HG03469 (cell line): ENCODE results near the gene SPIN1.

Experiments
- ATAC-seq: cut with Tn5 transposase; IDR thresholded peaks from one replicate; pipeline ENCODE4 v1.9.1; 2021; ENCODE audit warnings: mild to moderate bottlenecking, moderate library complexity, moderate number of reproducible peaks; ENCODE audit not compliant: unreplicated experiment

Gene SPIN1

DNA sequence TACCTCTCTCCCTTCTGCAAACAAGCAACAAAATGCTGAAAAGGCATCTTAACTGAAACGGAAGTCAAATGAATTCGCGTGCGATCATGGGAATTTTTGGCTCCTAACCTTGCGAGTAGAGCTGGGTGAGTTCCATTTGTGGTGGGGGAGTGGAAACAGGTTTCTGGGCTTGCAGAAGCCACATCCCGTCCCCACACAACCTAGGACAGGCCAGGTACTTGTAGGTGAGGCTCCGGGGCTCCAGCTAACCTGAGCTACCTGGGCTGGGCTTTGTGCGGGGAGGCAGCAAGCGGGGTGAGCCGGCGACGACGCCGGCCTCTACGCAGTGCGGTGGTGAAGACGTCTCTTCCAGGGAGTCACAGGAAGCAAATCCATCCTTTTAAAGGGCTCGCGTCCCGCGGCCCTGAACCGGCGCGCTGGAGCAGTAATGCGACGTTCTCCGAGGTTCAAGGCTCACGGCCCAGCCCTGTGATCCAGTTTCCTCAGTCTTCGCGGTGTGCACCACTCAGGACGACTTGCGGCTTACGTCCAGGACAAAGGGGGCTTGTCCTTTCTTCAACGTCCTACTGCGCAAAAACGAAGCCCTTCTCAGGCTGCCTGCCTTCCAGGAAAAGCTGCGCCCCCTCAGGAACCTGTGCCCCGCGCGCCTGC is 567 bp upstream of the SPIN1 start:
- ATAC-seq: no peak

DNA sequence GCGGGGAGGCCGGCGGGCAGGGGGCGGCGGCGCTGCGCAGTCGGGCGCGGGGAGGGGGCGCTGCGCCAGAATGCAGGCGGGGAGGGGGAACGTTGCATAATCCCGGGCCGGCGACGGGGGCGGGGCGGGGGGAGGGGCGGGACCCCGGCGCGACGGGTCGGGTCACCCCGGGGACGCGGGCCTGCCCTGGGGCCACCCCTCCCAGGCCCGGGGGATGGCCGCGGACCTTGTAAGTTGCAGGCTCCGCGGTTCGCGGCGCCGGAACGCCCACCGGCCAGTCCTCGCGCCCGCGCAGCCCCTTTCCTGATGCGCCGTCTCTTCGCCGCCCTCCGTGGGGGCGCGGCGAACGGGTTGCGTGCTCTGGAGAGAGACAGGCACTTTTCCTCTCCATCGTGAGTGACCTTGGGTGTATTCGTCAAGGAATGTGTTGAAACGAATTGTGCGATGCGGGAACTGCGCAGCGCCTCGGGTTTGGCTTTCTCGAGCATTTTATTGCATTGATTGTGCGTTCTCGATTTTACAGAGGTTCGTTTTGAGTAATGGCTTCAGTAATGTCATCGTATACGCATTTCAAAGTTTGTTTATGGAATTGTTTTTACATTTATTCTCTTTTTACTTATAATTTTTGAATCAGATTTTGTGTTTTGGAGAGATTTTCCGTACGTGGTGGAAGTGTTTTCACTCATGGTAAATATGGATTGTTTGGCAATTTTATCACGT is 802 bp downstream of the SPIN1 start:
- ATAC-seq: peak; percentile 19

DNA sequence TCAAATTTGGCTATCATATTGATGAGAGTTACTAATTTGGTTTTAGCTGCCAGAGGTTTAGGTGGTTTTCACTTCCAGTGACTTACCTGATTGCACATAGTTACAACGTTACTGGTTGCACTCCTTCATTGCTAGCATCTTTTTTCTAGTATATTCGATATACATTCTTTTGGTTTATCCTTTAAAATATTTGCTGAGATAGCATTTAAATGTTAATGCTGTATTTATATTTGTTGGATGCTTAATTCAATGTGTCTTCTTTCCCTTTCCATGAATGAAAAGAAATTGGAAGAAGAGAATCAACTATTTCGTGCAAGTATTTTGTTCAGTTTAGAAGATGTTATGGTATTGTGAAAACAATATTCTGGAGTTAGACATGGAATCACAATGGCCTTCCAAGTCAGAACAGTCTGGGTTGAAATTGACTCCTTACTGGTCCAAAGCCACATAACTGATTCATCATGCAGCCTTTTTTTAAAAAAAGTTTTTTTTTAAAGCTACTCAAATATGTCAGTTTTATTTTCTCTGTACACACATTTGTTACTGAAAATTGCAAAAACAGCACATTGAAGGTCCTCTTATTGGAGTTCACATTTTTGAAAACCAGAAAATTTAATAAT is 2.2 kb downstream of the SPIN1 start:
- no peak for ATAC-seq

DNA sequence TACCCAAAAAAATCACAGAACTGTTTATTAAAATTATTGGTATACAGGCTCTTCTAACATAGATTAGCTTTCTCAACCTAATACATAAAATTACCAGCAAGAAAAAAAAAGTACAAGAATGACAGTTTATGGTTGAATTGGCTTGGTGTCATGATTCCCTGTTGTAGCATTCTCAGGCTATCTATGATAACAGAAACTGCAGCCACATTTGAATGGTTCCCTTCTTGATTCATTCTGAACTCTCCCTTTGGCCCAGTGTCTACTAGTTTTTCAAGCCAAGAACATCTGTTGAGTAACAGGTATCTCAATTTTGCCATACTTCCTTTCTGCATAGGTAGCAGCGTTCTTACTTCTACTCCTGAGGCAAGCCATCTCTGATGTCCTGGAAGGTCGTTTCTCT is 3.0 kb downstream of the SPIN1 start:
- no peak for ATAC-seq

DNA sequence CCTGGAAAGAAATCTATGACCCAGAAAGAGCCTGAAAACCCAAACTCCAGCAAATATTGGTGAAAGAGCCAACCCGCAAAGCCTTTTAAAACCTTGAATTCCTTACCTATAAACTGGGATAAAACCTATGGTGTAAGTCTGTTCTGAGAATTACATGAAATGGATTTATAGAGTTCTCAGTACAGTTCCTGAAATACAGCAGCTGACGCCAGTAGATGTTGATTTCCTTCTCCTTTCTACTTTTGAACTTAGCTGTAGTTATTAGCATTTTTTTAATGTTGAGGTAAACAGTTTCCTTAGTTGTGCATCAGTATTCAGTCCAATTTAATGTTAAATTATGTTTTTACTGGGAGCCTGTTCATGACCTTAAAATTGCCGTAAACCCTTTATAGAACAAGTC is 3.7 kb downstream of the SPIN1 start:
- ATAC-seq: no peak

DNA sequence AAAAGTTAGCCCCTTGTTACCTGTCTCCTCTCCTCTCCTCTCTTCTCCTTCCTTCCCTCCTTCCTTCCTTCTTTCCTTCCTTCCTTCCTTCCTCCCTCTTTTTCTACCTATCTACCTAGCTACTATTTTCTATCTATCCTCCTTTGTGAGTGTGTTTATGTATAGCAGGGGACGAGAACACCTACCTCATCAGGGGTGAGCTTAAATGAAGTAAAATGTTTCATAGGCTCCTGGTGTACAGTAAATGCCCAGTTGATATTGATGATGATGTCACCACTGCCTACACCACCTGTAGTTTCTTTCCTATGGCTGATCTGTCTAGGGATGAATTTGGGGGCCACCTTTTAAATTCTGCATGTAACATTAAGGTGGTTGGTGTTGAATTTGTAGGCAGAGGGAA is 4.3 kb downstream of the SPIN1 start:
- ATAC-seq: no peak

DNA sequence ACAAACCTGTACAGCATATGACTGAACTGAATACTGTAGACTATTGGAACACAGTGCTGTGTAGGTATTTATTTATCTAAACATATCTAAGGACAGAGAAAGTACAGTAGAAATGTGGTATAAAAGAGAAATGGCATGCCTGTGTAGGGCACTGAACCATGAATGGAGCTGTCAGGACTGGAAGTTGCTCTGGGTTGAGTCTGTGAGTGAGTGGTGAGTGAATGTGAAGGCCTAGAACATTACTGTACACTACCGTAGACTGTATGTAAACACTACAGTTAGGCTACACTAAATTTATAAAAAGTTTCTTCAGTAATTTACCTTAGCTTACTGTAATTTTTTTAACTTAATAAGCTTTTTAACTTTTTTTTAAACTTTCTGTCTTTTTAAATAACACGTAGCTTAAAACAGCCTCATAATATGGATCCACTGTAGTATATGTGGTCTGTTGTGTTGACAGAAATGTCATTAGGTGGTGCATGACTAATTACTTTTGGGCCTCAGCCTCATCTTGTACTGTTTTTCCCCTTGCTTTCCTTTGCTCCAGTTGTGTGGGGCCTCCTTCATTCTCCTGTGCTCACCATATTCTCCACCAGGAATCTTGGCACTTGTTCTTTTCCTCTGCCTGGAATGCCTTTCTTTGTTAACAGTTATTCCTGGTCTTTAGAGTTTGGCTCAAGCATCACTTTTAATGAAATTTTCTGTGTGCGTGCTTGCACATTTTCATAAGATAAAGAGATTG is 8.8 kb downstream of the SPIN1 start:
- ATAC-seq: no peak

DNA sequence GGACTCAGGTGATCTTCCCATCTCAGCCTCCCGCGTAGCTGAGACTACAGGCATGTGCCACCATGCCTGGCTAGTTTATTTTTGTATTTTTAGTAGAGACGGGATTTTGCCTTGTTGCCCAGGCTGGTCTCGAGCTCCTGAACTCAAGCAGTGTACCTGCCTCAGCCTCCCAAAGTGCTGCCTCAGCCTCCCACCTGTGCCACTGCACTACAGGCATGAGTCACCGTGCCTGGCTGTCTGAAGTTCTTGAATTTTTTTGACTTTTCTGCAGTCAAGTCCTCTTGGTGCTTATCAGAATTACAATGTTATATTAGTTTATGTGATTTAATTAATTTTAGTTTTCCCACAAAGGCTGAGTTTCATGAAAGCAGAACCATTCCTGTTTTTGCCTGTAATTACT is 9.8 kb downstream of the SPIN1 start:
- no peak for ATAC-seq

DNA sequence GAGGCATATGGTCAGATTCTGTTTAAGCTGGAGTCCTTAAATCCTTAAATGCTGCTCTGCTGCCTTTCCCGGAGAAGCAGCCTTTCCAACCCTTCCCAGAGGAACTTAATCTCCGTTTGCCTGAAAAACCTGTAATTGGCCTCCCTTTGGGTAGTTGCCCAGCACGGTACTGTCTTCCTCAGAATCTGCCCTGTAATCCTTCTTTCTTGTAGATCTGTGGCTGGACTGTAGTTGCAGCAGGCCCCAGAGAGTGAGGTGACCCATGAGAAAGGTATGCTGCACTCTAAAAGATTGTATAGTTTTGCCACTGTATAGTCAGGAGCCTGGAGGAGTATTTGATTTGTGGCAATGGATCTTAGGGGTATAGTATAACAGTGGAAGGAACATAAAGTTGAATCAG is 11.7 kb downstream of the SPIN1 start:
- no peak for ATAC-seq

DNA sequence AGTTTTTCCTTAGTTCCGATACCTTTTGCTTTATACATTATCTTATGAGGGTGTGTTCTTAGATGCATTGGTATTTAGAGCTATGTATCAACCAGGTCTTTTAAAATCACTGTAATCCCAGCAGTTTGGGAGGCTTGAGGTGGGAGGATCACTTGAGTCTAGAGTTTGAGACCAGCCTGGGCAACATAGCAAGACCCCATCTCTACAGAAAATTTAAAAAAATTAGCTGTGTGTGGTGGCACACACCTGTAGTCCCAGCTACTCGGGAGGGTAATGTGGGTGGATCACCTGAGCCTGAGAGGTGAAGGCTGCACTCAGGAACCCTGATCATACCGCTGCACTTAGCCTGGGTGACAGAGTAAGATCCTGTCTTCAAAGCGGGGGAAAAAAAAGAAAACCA is 15.1 kb downstream of the SPIN1 start:
- ATAC-seq: no peak

DNA sequence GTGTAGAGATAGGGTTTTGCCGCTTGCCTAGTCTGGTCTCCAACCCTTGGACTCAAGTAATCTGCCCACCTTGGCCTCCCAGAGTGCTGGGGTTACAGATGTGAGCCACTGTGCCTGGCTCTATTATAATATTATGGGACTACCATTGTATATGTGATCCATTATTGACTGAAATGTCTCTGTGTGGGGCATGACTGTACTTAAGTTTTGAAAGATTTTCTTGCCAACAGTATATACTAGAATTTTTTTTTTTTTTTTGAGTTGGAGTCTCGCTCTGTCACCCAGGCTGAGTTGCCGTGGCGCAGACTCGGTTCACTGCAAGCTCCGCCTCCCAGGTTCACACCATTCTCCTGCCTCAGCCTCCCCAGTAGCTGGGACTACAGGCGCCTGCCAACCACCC is 17.8 kb downstream of the SPIN1 start:
- no peak for ATAC-seq

DNA sequence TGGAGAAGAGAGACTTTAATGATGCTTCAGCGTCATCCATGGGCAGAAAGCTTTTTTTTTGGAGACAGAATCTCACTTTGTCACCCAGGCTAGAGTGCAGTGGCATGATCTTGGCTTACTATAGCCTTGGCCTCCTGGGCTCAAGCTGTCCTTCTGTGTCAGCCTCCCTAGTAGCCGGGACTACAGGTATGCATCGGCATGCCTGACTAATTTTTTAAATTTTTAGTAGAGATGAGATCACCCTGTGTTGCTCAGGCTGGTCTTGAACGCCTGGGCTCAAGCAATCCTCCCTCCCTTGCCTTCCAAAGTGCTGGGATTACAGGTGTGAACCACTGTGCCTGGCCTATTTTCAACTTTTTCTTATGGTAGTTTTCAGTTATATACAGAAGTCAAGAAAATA is 23.2 kb downstream of the SPIN1 start:
- no peak for ATAC-seq

DNA sequence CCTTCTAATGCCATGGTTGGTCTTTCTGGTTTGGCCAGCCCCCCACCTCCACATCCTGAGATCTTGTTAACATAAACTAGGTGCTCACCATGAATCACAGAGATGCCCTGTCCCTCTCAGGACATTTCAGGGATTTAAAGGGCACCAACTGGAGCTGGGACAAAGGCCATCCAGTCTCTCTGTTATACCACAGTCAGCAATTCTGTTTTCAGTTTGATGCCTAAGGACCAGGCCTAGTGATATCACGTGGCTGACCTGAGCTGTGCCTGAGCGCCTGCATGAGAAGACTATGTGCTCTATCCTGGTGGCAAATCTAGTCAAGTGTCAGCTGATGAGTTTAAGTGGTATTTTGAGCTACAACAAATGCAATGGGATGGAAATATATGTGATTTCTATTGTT is 26.1 kb downstream of the SPIN1 start:
- ATAC-seq: no peak

DNA sequence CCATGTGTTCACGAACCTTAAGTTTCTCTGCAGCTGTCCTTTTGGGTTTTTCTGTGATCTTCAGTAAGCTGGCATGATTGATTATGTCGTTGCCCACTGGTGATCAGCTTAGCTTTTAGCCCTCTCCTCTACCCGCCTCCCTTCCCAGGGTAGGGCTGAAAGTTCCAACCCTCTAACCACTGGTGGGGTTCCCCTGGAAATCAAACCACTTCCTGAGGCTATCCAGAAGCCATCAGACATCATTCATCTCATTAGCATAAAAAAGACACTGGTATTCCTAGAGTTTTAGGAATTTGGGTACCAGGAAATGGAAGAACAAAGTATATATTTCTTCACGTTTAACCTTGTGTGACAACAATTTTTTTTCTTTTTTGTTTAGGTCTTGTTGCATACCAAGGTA is 29.8 kb downstream of the SPIN1 start:
- ATAC-seq: no peak

DNA sequence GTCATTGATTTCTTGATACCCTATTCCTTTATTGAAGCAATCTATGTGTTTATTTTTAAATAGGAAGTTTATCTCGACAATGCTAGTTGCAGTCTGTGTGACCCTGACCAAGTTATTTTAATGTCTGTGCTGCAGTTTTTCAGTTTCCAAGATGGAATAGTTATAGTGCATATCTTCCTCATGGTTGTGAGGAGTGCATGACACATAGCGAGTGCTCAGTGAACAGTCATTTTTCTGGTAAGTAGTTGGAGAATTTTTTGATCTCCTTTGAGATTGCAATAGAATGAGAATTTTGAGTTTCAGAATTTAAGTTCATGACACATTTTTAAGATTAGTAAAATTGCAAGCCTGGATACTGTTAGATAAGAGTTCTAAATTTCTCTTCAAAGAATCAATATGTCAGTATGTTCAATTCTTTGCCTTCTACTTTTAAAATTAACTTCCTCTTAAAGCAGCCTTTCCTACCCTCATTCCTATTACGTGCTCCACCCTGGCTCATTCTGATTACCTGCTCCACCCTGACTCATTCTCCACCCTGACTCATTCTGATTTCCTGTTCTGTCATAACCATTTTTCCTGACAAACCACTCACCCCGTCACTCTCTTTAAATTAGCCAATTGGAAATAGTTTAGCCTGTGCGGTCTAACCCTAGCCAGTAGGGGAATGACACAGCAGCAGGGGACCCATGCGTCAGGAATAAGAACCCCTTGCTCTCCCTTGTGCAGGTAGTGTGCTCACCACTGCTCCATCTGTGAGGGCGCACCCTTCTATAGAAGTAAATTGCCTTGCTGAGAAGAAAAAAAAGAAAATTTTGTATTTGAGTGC is 30.7 kb downstream of the SPIN1 start:
- no peak for ATAC-seq

DNA sequence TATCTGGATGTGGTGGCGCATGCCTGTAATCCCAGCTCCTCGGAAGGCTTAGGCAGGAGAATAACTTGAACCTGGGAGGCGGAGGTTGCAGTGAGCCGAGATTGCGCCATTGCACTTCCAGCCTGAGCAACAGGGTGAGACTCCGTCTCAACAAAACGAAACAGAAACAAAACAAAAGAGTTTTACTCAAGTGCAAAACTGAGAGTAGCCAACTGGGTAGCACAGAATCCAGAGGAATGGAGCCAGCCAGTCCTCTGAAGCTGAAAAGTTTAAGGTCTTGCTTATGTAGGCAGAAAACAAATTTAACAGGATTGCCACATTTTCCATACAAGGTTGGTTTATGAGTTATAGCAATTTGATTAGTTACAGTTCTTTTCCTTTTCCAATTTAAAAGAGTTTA is 32.0 kb downstream of the SPIN1 start:
- ATAC-seq: no peak

DNA sequence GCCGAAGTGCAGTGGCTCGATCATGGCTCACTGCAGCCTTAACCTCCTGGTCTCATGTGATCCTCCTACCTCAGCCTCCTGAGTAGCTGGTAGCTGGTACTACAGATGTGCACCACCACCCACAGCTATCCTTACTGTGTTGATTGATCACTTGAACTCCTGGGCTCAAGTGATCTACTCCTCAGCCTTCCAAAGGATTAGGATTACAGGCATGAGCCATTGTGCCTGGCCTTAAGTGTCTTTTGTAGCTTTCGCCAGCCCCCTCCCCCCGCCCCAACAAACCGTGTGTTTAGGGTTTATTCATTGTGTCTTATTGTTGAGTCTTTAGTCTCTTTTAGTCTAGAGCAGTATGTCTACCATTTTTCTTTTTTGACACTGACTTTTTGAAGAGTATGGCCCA is 33.1 kb downstream of the SPIN1 start:
- no peak for ATAC-seq

DNA sequence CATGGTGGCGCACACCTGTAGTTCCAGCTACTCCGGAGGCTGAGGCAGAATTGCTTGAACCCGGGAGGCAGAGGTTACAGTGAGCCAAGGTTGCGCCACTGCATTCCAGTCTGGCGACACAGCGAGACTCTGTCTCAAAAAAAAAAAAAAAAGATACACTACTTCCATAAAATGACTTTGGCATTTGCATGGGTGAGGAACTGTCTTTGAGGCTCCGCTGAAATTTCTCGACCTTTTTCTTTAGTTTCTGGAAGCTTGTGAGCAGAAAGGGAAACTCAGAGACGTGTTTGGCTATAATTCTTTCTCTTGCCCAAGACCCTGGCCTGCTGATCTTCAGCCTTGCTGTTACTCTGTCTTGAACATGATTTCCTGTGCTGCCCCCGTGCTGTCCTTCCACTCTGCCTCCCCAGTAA is 37.3 kb downstream of the SPIN1 start:
- no peak for ATAC-seq

DNA sequence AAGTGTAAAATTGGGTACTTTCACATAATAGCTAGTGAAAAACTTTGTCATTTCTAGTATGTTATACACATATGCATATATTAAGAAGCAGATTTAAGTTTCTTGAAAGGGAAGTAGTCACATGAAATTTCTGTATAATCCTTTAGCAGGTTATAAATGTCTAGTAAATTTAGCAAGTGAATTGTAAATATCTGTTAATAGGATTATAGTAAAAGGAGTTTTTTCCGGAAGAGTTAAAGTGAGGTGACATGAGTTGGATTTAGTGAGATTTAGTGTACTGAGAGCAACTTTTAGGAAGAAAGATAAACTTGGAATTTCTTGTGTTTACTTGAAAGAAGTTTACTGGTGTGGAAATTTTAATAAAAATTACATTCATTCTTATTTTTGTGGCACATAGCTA is 38.4 kb downstream of the SPIN1 start:
- ATAC-seq: no peak

DNA sequence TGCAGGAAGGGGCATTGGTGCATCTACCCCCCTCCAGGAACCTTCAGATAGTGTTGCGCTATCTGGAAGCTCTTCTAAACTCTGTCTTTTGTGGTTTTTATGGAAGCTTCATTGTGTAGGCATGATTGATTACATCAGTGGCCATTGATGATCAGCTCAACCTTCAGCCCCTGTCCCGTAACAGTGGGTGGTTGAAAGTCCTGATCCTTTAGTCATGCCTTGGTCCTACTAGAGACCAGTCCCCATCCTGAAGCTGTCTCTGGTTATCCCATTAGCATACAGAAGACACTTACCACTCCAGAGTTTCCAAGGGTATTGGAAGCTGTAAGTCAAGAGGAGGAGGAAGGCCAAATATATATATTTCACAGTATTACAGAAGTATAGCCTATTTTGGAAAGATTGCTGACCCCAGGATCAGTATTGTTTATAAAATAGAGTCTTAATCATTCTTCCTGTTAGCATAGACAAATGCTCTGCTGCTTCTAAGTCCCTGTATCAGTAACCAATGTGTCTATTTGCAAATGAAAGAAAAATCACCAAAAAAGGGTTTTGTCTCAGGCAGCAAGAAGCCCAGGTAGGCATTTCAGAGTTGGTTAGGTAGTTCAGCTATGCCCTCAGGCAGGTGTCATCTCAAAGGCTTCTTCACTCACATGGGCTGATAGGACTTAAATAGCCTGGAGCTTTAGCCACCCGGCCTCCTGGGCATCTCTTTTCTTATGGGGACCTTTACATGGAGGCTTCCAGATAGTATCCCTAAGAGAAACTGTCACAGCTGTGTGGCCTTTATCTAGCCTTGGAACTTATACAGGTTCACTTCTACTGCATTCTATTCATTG is 41.6 kb downstream of the SPIN1 start:
- ATAC-seq: no peak
